Endothelial cell of coronary artery (primary cell): ENCODE measurements around the gene TPRX1. TPM values are rescaled to one million over a fixed set of nuclear protein-coding genes. Genes with fewer than 3 reads are reported as not detected.

Experiments
- total RNA-seq: library from RNA; depleted of rRNA; stranded (reverse); fragments of >200 nt; gene quantifications from 2 replicates; pipeline ENCODE4 v1.2.3, GENCODE V29; 2014

TPRX1 gene
- not detected in 2 replicates for total RNA-seq

DNA sequence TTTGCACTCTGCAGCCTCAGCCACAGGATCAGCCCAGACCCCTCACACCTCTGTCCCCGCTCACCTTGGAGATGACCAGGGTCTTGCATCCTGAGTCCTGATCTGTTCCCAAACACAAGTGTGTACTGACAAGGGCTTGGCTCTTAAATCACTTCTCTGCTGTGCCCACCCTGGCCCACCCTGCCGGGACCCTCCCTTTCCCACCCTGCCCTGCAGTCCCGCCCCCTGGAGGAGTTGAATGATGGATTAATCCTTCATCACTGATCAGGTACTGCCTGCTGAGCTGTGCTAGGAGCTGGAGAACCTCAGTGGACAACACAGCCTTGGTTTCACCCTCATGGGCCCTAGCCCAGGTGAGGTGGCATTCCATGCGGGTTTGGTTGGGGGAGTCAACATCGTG, at the start of gene TPRX1:
Gene TPRX1, minus strand, starts transcription at position 101 of the 400 bp plus-strand sequence. Its CDS starts 12 bp downstream, at position 89.

DNA sequence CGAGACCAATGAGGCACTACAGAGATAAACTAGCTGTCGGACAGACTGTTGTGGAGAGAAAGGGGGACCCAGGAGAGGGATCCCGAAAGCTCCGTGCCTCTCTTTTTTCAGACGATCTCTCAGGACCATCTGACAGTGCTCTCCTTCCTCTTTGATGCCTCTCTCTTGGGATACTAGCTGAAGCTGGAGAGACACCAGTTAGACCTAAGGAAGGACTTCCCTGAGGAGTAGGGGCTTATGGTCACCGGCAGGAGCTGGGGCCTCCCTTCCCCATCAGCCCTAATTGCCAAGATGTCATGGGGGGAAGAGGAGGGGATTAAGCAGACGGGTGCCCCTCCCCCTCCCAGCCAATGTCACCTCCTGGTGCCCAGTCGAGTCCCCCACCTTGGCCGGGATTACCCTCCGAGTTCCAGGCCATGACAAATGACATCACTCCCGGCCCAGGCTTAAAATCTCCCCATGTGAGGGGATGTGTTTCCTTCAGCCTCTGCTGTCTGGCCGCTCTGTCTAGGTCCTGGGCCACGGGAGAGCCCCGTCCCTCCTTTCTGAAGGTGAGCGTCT, 17.2 kb upstream of the TPRX1 start, which contains the start of gene CRX:
Gene CRX, plus strand, starts transcription at position 478 of the 561 bp plus-strand sequence. CDS start 12,507 bp downstream, outside the sequence.

DNA sequence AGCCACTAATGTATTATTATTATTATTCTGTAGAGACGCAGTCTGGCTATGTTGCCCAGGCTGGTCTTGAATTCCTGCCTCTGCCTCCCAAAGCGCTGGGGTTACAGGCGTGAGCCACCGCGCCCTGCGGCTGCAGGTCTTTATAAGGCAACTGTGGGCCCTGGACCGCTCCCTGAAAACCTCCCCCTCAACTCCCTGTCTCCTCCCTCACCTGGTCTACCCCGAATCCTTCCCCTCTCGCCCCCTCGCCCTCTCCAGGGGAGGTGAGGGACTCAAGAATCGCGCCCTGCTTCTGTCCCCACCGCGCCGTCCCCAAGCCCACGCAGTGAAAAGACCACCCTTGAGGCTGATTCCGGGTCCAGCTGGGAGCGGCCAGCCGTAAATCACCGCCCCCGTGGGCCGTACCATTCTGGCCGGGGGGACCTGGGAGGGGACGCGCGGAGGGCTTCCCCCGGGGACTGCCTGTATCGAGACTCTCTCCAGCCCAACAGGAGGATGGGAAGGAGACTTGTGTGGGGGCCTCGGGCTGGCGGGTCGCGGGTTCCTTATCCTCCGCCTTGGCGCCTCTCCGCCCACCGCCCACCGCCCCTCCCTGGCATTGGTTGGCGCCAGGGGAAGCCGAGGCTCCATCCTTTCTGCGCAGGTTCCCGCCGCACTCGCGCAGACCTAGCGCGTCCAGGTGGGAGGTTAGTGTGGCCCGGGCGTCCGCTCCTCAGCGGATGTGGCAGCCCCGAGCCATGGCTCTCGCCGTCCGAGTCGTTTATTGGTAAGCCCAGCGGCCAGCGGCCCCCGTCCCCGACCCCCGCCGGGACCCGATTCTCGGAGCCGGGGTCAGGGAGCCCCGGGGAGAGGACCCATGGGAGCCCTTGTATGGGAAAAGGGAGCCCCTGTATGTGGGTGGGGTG, 26.1 kb downstream of the TPRX1 start, which contains the start of gene SELENOW:
Gene SELENOW, plus strand, starts transcription at position 655 of the 905 bp plus-strand sequence. Its CDS starts 83 bp downstream, at position 738.

Other genes starting within 250 kb of the TPRX1 start
- gene ZNF541, start 231.4 kb downstream of the TPRX1 start, total RNA-seq, result under 0.01 and 0.27 TPM in 2 replicates
- gene BICRA, start 195.4 kb downstream of the TPRX1 start, total RNA-seq, result 2.5 and 2.7 TPM in 2 replicates
- gene EHD2, start 91.1 kb downstream of the TPRX1 start, total RNA-seq, result 88.3 and 162 TPM in 2 replicates
- 70.6 and 83.4 TPM in 2 replicates for gene NOP53, start 59.0 kb downstream of the TPRX1 start, total RNA-seq
- 257 and 398 TPM in 2 replicates for gene SELENOW, start 25.8 kb downstream of the TPRX1 start, total RNA-seq
- gene CRX, start 17.4 kb upstream of the TPRX1 start, total RNA-seq, result not detected in 2 replicates
- gene TPRX2, start 54.7 kb upstream of the TPRX1 start, total RNA-seq, result not detected in 2 replicates
- gene SULT2A1, start 81.8 kb upstream of the TPRX1 start, total RNA-seq, result not detected in 2 replicates
- gene BSPH1, start 187.6 kb upstream of the TPRX1 start, total RNA-seq, result not detected in 2 replicates
- gene ELSPBP1, start 190.1 kb upstream of the TPRX1 start, total RNA-seq, result not detected in 2 replicates
- not detected in 2 replicates for gene CABP5, start 239.5 kb upstream of the TPRX1 start, total RNA-seq